GM12878 (cell line): Measurements from ENCODE around the gene KAT2B. TPM values are rescaled to one million over a fixed set of nuclear protein-coding genes. Genes with fewer than 3 reads are reported as not detected.
"Not testable (repeated sequence)": the region's sequence is repeated elsewhere in the genome, so short reads cannot be mapped to it uniquely, and the experiment has no call there.

Experiments
- ATAC-seq: fragments of 200-7000 bp; cut with Tn5 transposase; 3 replicates; pipeline ENCODE4 v1.9.1; 2020; ENCODE audit warnings: mild to moderate bottlenecking, moderate library complexity
- BruUV-seq: library from RNA; stranded (reverse); fragments of 400-500 nt; replicated peaks from 2 replicates; lab custom pipeline; 2021; lab: Mats Ljungman, UMichigan
- CTCF ChIA-PET: fragments of 300-600 bp; sonication (Branson Sonifier 250); formaldehyde crosslinking; extraction: SDS; loops from one replicate; lab custom pipeline; 2021; ENCODE audit warnings: inconsistent platforms; lab: Yijun Ruan, JAX
- POLR2A ChIA-PET: fragments of 350-600 bp; formaldehyde crosslinking; extraction: SDS; loops from one replicate; lab custom pipeline; 2021; ENCODE audit warnings: inconsistent platforms; lab: Charles Lee
- RAD21 ChIA-PET: fragments of 300-600 bp; sonication (Branson Sonifier 250); formaldehyde crosslinking; loops from one replicate; lab custom pipeline; 2023; ENCODE audit warnings: antibody characterized with exemption; ENCODE audit not compliant: unreplicated experiment; lab: Charles Lee
- SMC1A ChIA-PET: fragments of 300-600 bp; sonication (Branson Sonifier 250); formaldehyde crosslinking; loops from one replicate; lab custom pipeline; 2023; ENCODE audit not compliant: unreplicated experiment, uncharacterized antibody; lab: Charles Lee
- DNase-seq: peaks from one replicate; pipeline ENCODE4 v3.0.0-alpha.2; 2011; ENCODE audit warnings: low read depth, low spot score
- FAIRE-seq: peaks from 3 replicates; lab custom pipeline; 2011; peaks lifted over from hg19 to GRCh38; lab: Jason Lieb, UNC
- H2AFZ ChIP-seq: 2 replicates; pipeline ENCODE4 v1.6.0; 2011; ENCODE audit warnings: low read depth, low read length, control low read depth; ENCODE audit not compliant: control insufficient read depth
- H3K27ac ChIP-seq: 2 replicates; pipeline ENCODE4 v1.5.1; 2011; ENCODE audit warnings: control low read depth; ENCODE audit not compliant: control insufficient read depth, insufficient read depth
- H3K27me3 ChIP-seq, 2 experiments: replicated peaks in 1 of 2; 2 replicates each; pipeline versions ENCODE4 v1.6.0 to v1.6.1; 2011; ENCODE audit warnings: low read length in 1 of 2; ENCODE audit not compliant: control insufficient read depth in 2 of 2, insufficient read depth in 2 of 2
- H3K36me3 ChIP-seq, 2 experiments: 2 replicates each; pipeline ENCODE4 v1.5.1; 2011; ENCODE audit warnings: low read length in 1 of 2; ENCODE audit not compliant: control insufficient read depth in 2 of 2, insufficient read depth in 2 of 2
- H3K4me1 ChIP-seq: 2 replicates; pipeline ENCODE4 v1.6.1; 2011; ENCODE audit warnings: mild to moderate bottlenecking, low read length, moderate library complexity, mixed read lengths; ENCODE audit not compliant: control insufficient read depth, insufficient read depth
- H3K4me2 ChIP-seq: 2 replicates; pipeline ENCODE4 v1.6.0; 2011; ENCODE audit warnings: control low read depth; ENCODE audit not compliant: control insufficient read depth, insufficient read depth
- H3K4me3 ChIP-seq: fragments of 200-600 bp; sonication (generic); 2 replicates; pipeline ENCODE4 v1.5.1; 2016
- H3K79me2 ChIP-seq: 2 replicates; pipeline ENCODE4 v1.6.0; 2011; ENCODE audit warnings: low read length; ENCODE audit not compliant: control insufficient read depth, insufficient read depth
- H3K9ac ChIP-seq: 2 replicates; pipeline ENCODE4 v1.8.0; 2011; ENCODE audit warnings: low read length, control low read depth, mixed read lengths; ENCODE audit not compliant: control insufficient read depth, insufficient read depth
- H3K9me3 ChIP-seq: replicated peaks from 3 replicates; pipeline ENCODE4 v1.5.1; 2011; ENCODE audit warnings: mild to moderate bottlenecking, low read length; ENCODE audit not compliant: control insufficient read depth, insufficient read depth
- H4K20me1 ChIP-seq: 2 replicates; pipeline ENCODE4 v1.6.0; 2011; ENCODE audit not compliant: control insufficient read depth, insufficient read depth
- BHLHE40 ChIP-seq, 2 experiments: fragments of 450-650 bp in 1 of 2; IDR thresholded peaks; 2 replicates each; pipeline ENCODE4 v1.6.1; 2011 to 2017; ENCODE audit warnings: low read depth in 2 of 2, borderline replicate concordance in 1 of 2, improper control_type of control experiment in 1 of 2, low read length in 1 of 2, mild to moderate bottlenecking in 1 of 2
- NBN ChIP-seq: fragments of 450-650 bp; IDR thresholded peaks from 2 replicates; pipeline ENCODE4 v1.6.1; 2016
- PAX5 ChIP-seq: IDR thresholded peaks from 2 replicates; pipeline ENCODE4 v1.6.1; 2011; ENCODE audit warnings: low read depth, low read length, borderline replicate concordance
- PKNOX1 ChIP-seq: fragments of 450-650 bp; IDR thresholded peaks from 2 replicates; pipeline ENCODE4 v1.6.1; 2016; ENCODE audit warnings: mild to moderate bottlenecking
- WGBS: methylation state at CpG from one replicate; pipeline ENCODE4 v1.1.6; 2016; ENCODE audit warnings: low lambda C conversion rate; ENCODE audit not compliant: insufficient replicate concordance, insufficient coverage; ENCODE audit errors: missing lambda C conversion rate; 5-methylcytosine and 5-hydroxymethylcytosine counted together
- in situ Hi-C: fragments of 300-500 bp; cut with MboI; formaldehyde crosslinking; loops from 9 replicates; pipeline ENCODE4 v1.14.3; 2018; ENCODE audit warnings: mixed read lengths
- intact Hi-C: fragments of 100-400 bp; cut with micrococcal nuclease; formaldehyde crosslinking; loops from one replicate; pipeline ENCODE4 v1.14.2; 2022; ENCODE audit not compliant: unreplicated experiment
- polyA plus RNA-seq, 11 experiments: library from polyadenylated mRNA; depleted of rRNA in 4 of 11; unstranded in 6 of 11; stranded (reverse) in 5 of 11; fragments of >200 nt; fragmentation: Nextera tagmentation in 4 of 11; fragmentation: Illumina TruSeq in 1 of 11; extraction: Ambion mirVana in 4 of 11; extraction: Trizol in 1 of 11; gene quantifications; 1 replicate in 1 of 11; 2 replicates in 10 of 11; pipeline versions ENCODE4 v1.2.1 to v1.2.3, GENCODE V29; 2011 to 2016; ENCODE audit warnings: inconsistent platforms in 2 of 11, missing spikeins in 2 of 11, low read depth in 1 of 11
- total RNA-seq, 4 experiments: library from RNA; depleted of rRNA in 3 of 4; stranded (reverse); fragments of >200 nt in 3 of 4; fragmentation: Illumina TruSeq in 1 of 4; extraction: Trizol in 1 of 4; gene quantifications; 2 replicates each; pipeline versions ENCODE4 v1.2.1 to v1.2.3, GENCODE V29; 2013 to 2021

Gene KAT2B
- total and polyA plus RNA-seq, 10 of the 15 experiments (the other 5 are each of a cell fraction or from before 2014, with no cell fraction given), result 2.9 to 15.2 (median 10.2) TPM

- no peak overlapping the region for H3K4me2 ChIP-seq
- no peak for ATAC-seq
- in situ Hi-C loops, result no loop called here
- H3K79me2 ChIP-seq, result no peaks in the 10 kb centered on the region
- no peaks in the 10 kb centered on the region for H3K27me3 ChIP-seq
- H3K4me3 ChIP-seq, result no peak overlapping the region
- 100% methylated on average over 1 of the region's 1 CpG for WGBS
- SMC1A ChIA-PET, result no interaction called here
- intact Hi-C loops, result no loop called here
- no peak for DNase-seq
- H2AFZ ChIP-seq, result no peak overlapping the region
- TF ChIP-seq PAX5 (no peak), PKNOX1 (no peak), NBN (no peak), BHLHE40 (IDR thresholded peaks at IDR 0.05; ENCODE audit: borderline replicate concordance in 1 of 2, low read depth in 2 of 2, low read length in 1 of 2) (no peak)
- TF ChIP-seq, all 136 proteins: peak for 0
- no peak for FAIRE-seq
- ChIA-PET CTCF (interaction anchor here (0.7 kb wide), 1 partner anchor 130 kb away, joined by 3 read pairs; no protein-coding TSS in a partner anchor), RAD21 (no interaction called here), POLR2A (interaction anchor here (0.6 kb wide), 1 partner anchor 14 kb away, joined by 4 read pairs; no protein-coding TSS in a partner anchor)
- Histone ChIP-seq H3K9me3 (no peaks in the 10 kb centered on the region), H4K20me1 (no peaks in the 10 kb centered on the region), H3K4me1 (no peaks in the 10 kb centered on the region), H3K9ac (no peak overlapping the region), H3K36me3 (no peaks in the 10 kb centered on the region), H3K27ac (no peak overlapping the region)
- no TSS peak for BruUV-seq
Observed at GRCh38 chr3:20015525-20015924, 24.7 kb upstream of the KAT2B start.

GRCh38 chr3:20016076-20016475 is 24.2 kb upstream of the KAT2B start:
- in situ Hi-C loops, intact Hi-C loops: not testable (repeated sequence)

More at GRCh38 chr3:20016076-20016475, 24.2 kb upstream of the KAT2B start:
- H3K9me3 ChIP-seq, H3K79me2 ChIP-seq, RAD21 ChIA-PET, H2AFZ ChIP-seq, ATAC-seq, H3K27me3 ChIP-seq, H3K27ac ChIP-seq, H3K4me2 ChIP-seq, H3K36me3 ChIP-seq, SMC1A ChIA-PET, DNase-seq, FAIRE-seq, H3K4me3 ChIP-seq, H3K9ac ChIP-seq, H4K20me1 ChIP-seq, BruUV-seq, H3K4me1 ChIP-seq: not testable (repeated sequence)
- ChIA-PET POLR2A (interaction anchor here (0.6 kb wide), 1 partner anchor 13 kb away, joined by 4 read pairs; no protein-coding TSS in a partner anchor), CTCF (interaction anchor here (0.7 kb wide), 1 partner anchor 130 kb away, joined by 3 read pairs; no protein-coding TSS in a partner anchor)
- 42% methylated on average over 3 of the region's 3 CpGs for whole genome bisulfite sequencing
